ENCODE results near the gene GPR183.
"Not testable (repeated sequence)": the region's sequence is repeated elsewhere in the genome, so short reads cannot be mapped to it uniquely, and the experiment has no call there.

Gene GPR183

DNA sequence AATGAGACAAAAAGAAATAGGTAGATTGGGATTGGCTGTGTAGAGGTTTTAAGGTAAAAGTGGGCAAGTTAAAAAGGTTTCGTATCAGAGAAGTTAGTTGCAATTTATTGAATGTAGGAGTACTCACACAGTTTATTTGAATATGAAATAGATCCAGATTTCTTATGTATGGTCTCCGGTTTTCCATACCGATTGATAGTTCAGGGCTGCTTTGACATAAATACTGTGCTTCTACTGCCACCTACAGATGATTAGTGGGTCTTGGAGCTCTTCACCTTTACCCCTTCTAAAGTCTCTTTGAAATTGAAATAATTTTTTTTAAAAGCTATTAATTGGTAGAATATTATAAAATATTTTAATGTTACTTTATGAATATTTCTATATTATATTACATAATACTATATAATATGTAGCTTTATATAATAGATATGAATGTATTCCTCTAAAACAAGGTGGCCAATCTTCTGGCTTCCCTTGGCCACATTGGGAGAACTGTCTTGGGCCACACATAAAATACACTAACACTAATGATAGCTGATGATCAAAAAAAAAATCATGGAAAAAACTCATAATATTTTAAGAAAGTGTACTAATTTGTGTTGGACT lies 41.3 kb downstream of the GPR183 start:
- peak; percentile 69 for DNase-seq

- peak; percentile 78 for DNase-seq
Observed at GRCh38 chr13:99265162-99265800, 41.9 kb downstream of the GPR183 start.

GRCh38 chr13:99264051-99264450 lies 43.1 kb downstream of the GPR183 start:
- no peak for DNase-seq

DNA sequence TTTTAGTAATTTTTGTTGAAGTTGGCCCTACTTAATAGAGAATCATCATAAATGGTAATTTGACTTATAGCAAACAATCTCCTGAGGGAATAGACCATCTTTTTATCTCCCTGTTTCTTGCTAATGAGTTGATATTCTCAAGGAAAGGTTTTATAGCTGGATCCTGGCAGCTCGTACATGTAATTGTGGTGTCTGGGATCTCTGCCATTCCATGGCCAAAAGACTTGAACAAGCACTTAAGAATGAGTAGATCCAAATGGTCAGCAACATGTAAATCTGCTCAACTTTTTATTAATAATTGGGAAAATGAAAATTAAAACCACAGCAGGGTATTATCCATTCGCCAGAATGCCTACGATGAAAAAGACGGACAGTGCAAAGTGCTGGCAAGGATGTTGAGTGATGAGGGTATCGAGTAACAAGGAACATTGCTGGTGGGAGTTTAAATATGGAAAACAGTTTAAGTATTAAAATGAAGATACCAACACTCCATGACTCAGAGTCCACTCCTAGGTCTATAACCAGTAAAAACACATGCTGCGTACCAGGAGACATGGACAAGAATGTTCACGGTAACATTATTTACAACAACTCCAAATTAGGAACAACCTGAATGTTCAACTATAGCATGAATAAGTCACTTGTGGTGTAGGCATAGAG lies 43.9 kb downstream of the GPR183 start:
- no peak for DNase-seq

GRCh38 chr13:99261059-99261458 lies 46.1 kb downstream of the GPR183 start:
- no peak for DNase-seq

- DNase-seq = no peak
Observed at GRCh38 chr13:99260216-99260615, 47.0 kb downstream of the GPR183 start.

DNA sequence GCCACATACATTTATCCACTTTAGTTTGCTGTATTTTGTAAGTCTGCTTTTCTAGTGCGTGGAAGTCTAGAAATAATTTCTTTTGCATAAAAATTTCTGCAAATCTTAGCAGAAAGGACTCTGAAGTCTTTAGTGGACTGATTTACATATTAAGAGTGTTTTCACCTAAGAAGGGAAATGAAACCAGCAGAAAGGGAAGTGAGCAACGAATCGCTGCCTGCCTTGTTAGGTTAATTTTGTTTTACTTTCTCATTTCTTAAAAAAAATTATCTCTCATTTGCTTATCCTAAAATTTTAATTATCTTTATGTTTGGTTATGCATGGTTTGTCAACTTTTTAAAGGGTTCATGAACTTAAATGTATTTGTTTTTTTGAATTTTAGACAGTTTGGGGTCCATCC lies 48.3 kb downstream of the GPR183 start:
- peak; percentile 56 for DNase-seq

- DNase-seq = peak; percentile 86
Observed at GRCh38 chr13:99258210-99258860, 48.9 kb downstream of the GPR183 start, which contains the start of gene GPR18. Gene GPR18 (minus strand): TSS chr13:99258379. CDS start chr13:99255872, 2,507 bp downstream.

GRCh38 chr13:99257291-99257690 lies 49.9 kb downstream of the GPR183 start:
- DNase-seq = no peak

- DNase-seq = no peak
Observed at GRCh38 chr13:99256709-99257108, 50.5 kb downstream of the GPR183 start.

DNA sequence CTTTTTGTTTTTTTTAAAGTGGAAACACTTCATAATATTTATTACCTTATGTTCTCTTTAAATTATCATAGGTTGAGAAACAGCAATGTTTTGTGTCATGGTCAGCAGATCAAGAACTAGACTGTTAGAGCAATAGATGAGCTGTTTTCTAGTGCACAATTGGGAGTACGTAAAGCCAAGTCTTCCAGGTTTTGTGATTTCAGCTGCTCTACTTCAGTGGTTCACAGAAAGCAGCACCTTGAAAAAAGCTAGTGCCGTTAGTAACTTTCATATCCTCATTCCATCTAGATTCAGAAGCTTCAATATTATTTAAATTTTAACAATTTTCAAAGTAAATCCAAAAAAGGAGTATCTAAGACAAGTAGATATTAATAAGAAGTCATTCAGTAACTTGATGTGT lies 50.9 kb downstream of the GPR183 start:
- DNase-seq = no peak

DNA sequence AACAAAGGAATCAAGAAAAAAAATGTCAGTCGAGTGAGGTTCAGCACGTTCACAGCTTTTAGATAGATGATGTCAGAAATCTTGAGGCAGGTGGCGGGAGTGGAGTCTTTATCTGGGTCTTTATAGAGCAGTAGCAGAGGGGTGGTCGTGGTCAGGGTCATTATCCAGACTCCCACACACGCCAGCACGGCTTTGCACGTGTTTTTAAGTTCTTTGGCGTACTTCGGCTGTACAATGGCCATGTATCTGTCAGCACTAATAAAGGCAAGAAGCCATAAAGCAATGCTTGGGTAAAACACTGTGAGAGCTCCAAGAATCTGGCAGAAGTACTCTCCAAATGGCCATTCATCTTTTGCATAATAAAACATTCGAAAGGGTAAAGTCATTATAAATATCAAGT lies 51.9 kb downstream of the GPR183 start:
- DNase-seq = no peak

DNA sequence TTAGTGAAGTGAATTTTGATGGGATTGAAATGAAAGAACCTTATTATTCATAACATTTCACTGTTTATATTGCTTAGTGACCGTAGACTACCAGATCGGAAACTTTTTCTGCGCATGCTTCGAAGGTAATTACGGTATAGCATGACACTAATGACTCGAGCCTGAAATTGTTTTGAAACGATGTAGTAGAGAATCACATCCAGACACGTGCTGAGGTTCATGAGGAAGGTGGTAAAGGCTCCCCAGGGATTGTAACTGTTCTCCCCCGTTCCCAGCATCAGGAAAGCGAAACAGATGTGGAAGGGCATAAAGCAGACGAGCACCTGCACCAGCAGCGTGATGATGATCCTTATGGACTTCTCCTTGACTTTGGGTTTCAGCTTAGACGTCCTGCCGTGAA lies 52.4 kb downstream of the GPR183 start:
- DNase-seq = no peak

DNA sequence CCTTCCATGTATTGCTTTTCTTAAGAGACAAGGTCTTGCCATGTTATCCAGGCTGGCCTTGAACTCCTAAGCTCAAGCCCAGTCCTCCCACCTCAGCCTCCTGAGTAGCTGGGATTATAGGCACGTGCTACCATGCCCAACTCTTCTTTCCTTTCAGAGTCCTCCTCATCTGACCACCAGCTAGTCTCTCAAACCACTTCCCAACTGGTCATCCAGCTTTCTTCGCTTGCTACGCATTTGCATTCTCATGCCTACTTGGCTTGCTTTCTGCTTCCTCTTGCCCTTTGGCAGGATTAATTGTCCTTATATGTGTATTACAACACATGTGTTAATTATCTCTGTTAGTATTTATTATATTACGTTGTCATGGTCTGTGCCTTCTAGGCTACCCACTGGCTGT lies 55.3 kb downstream of the GPR183 start:
- DNase-seq = no peak

DNA sequence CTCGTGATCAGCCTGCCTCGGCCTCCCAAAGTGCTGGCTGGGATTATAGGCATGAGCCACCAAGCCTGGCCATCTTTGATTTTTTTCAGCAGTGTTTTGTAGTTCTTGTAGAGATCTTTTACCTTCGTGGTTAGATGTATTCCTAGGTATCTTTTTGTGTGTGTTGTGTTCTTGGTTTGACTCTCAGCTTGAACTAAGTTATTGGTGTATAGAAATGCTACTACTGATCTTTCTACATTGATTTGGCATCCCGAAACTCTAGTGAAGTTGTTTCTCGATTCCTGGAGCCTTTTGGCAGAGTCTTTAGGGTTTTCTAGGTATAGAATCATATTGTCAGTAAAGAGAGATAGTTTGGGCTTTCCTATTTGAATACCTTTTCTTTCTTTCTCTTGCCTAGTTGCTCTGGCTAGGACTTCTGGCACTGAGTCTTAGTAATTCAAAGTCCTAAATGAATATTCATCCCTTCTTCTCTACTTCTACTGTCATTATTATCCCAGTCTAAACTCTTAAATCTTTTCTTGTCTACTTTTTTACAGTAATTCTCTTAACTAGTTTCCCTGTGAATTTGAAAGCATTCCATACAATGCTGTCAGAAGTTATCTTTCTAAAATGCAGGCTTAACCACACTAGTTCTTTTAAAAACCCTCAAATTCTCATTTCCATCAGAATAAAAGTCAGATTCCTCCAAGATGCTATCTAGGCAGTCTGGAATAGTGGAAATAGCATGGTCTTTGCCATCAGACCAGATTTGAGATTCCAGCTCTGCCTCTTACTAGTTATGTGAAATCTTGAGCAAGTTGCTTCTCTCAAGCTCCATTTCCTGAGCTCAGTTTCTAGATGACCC lies 56.0 kb downstream of the GPR183 start:
- peak; percentile 81 for DNase-seq

GRCh38 chr13:99249606-99250005 lies 57.6 kb downstream of the GPR183 start:
- not testable (repeated sequence) for DNase-seq

GRCh38 chr13:99249178-99249577 lies 58.0 kb downstream of the GPR183 start:
- not testable (repeated sequence) for DNase-seq

DNA sequence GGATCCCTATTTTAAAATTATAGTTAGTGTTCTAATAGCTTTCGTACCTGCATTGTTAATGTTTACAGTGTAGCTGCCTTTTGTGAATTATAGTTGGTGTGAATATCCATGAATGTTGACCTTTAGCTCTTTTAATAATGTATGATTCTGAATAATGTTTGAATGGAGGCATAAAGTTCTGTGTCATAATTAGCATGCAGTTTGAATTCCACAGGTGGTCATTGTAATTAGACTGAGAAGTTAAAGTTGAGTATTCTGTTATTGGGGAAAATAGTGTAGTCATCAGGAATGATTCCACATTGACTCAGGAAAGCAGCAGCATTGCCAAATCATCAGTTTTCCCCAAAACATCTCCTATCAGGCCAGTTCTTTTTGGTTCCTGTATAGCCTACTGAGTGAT lies 61.1 kb downstream of the GPR183 start:
- no peak for DNase-seq
